GM19239 (cell line): ENCODE measurements around the gene CCDC169.
"Not testable (repeated sequence)": the region's sequence is repeated elsewhere in the genome, so short reads cannot be mapped to it uniquely, and the experiment has no call there.

Experiments used
- DNase-seq: peaks from one replicate; pipeline ENCODE4 v3.0.0; 2011; ENCODE audit warnings: low spot score; ENCODE audit not compliant: insufficient read length
- FAIRE-seq: peaks from 2 replicates; lab custom pipeline; 2011; peaks lifted over from hg19 to GRCh38; lab: Jason Lieb, UNC

The CCDC169 gene

DNA sequence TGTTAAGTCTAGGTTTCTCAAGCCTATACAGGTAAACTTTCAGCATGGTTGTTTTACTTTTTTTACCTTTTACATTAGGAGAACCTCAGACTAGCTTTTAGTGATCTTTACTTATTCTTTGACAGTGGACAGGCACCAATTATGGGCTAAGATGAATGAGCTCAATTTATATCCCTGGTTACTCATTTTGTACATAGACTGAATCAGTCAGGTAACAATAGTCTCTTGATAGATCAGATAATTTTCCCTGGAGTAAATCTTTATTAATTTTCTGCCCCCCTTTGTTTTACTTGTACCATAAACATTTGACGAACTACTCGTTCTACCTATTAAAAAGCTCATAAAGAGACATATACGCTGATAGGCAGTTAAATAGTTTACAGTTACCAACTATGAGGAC is 25.8 kb upstream of the CCDC169 start:
- no peak for FAIRE-seq
- DNase-seq: no peak

DNA sequence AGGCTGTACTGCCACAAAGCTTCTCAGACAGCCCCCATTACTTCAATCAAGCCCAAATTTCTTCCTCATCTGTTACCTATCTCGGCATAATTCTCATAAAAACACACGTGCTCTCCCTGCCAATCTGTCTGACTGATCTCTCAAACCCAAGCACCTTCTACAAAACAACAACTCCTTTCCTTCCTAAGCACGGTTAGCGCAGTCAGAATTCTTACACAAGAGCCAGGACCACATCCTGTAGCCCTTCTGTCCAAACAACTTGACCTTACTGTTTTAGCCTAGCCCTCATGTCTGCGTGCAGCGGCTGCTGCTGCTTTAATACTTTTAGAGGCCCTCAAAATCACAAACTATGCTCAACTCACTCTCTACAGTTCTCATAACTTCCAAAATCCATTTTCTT is 22.2 kb upstream of the CCDC169 start:
- not testable (repeated sequence) for DNase-seq, FAIRE-seq

DNA sequence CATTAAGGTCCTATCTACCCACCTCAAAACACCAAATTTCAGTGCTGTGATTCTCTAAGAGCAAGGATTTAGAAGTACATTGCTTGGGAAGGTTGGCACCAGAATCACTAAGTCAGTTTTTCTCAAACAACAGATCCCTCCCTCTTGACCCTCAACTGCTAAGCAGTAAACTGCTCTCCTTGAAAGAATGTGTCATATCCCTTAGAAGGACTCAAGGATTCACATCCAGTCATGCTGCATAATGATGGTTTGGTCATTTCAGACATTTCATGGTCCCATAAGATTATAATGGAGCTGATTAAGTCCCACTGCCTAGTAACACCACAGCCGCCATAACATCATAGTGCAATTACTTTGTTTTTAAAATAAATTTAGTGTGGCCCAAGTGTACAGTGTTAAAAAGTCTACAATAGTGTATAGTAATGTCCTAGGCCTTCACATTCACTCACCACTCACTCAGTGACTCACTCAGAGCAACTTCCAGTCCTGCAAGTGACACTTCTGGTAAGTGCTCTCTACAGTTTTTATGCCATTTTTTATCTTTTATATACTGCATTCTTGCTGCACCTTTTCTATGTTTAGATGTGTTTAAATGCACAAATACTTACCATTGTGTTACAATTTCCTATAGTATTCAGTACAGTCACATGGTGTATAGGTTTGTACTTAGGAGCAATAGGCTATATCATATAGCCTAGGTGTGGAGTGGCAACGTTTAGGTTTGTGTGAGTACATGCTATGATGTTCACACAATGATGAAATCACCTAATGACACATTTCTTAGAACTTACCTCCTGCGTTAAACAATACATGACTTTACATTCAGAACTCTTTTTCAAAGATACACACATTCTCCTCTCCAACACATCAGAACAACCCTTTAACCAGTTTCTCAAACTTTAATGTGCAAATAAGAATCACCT is 15.7 kb upstream of the CCDC169 start:
- DNase-seq (no peak), FAIRE-seq (no peak)

DNA sequence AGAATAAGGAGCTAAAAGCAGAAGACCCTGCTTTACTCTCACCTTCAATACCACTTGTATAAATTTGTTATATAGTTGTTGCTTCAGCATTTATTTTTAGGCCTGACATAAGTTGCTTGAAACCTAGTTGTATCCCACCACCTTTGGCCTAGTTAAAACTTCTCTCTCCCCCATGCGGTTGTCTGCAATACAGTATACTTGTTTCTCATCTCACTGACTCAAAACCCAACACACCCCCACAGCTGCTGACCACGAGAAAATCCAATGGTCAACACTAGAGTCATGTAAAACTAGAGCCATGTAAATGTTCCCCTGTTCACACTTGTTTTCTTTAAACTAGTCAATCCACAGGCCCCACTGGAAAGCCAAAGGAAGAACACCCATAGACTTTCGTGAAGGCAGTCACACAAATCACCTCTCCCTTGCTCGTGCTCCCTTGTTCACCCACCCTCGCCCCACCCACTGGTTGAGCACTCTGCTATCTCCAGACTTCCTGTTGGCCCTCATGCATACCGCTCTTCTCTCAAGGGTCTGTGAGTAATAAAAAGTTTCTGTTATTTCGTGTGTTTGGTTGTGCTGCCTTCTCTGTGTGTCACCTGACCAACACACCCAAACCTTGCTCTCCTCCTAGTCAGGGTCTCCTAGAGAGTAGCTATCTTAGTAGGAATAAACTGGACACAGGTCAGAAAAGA is 12.9 kb upstream of the CCDC169 start:
- DNase-seq (no peak), FAIRE-seq (no peak)

DNA sequence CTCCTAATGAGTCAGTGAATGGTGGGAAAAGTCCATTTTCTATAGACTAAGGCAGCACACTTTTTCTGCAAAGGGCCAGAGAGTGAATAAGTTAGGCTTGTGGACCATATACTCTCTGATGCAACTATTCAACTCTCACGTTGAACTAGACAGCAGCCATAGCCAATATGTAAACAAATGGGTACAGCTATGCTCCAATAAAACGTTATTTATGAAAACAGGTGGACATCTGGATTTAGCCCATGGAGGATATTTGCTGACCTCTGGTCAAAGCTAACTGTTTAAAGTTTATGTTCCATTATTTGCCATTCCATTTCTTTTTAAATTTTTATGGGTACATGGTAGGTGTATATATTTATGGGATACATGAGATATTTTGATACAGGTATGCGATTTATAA is 4.7 kb upstream of the CCDC169 start:
- no peak for FAIRE-seq
- no peak for DNase-seq

DNA sequence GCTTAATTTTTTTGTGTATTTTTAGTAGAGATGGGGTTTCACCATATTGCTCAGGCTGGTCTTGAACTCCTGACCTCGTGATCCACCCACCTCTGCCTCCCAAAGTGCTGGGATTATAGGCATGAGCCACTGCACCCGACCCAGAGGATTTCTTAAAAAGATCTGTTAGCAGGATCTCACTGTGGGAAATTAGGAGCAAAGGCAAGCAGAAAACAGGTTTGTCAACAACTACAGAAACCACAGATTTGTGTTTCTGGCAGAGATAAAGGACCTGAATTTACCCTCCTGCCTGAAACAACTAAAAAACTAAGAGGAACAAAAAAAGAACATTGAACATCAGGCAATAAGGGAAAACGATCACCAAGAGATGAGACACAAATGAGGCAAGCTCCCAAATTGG is 1.9 kb upstream of the CCDC169 start:
- not testable (repeated sequence) for FAIRE-seq, DNase-seq

DNA sequence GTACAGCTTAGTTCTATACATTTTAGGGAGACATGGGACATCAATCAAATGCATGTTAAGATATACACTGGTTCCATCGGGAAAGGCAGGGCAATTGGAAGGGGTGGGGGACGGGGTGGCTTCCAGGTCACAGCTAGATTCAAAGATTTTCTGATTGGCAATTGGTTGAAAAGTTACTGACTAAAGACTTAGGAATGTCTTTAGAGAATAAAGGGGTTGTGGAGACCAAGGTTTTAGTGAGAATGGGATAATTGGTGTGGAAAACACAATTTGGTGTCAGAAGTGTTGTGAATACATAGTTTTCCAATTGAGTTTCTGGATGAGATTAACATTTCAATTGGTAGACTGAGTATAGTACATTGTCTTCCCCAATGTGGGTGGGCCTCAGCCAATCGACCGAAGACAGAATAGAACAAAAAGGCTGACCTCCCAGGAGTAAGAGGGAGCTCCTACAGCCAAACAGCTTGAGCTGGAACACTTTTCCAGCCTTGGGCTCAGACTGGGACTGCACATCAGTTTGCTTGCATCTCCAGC is 988 bp upstream of the CCDC169 start:
- FAIRE-seq: no peak
- DNase-seq: no peak

DNA sequence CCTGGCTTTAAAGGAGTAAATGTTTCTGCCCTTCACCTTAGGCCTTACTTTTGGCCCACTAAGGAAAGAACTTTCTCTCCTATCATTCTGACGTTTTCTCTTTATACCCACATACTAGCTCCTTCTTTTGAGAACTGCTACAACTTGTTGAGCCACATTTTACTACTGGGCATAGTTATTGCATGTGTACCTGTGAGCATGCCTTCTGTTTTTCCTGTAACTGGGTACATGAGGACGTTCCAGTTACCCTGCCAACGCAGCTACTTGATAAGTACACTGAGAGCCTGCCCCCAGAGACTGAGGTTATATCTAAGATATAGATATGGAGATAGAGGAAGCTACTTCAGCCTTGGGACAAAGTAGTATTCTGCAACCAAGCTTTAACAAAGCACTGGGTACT is 3.5 kb downstream of the CCDC169 start:
- no peak for FAIRE-seq

DNA sequence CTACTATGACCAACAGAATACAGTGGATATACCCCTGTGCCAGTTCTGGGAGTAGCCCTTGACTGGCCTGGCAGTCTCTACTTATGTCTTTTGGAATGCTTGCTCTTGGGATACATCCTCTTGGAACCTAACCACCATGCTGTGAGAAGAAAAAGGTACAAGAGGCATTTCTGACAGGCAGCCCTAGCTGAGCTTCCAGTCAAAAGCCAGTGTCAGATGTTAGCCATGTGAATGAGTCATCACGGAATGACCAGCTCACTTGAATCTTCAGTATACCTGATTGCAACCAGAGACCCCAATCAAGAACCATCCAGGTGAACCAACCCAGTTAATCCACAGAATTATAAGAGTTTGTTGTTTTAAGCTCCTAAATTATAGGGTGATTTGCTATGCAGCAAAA is 4.1 kb downstream of the CCDC169 start:
- FAIRE-seq (no peak), DNase-seq (no peak)

More for the DNA sequence above, 3.5 kb downstream of the CCDC169 start:
- DNase-seq: no peak

DNA sequence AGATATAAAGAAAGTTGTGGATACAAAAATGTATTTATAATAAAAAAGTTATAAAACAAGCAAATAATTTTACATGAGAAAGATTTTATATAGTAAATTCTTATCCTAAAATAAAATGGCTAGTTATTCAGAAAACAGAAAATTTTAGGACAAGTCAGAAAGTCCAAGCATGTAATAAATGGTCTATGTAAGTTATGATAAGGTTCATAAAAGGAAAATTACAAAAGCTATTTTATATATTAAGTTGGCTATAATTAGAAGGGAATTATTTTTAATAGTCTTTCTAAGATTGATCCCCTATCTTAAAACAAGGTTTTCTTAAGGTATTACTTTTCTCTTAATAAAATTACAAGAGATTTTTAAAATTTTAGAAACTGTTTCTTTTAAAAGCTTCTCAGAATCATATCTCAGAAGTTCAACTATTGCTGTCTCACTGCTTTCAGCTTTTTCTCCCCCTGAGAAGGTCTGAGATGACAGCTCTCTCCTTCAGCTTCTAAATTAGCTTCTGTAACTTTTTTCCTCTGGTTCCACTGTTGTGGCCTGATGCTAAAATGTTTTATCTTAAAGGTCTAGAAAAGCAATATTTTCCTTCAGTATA is 8.7 kb downstream of the CCDC169 start:
- DNase-seq (no peak), FAIRE-seq (no peak)

DNA sequence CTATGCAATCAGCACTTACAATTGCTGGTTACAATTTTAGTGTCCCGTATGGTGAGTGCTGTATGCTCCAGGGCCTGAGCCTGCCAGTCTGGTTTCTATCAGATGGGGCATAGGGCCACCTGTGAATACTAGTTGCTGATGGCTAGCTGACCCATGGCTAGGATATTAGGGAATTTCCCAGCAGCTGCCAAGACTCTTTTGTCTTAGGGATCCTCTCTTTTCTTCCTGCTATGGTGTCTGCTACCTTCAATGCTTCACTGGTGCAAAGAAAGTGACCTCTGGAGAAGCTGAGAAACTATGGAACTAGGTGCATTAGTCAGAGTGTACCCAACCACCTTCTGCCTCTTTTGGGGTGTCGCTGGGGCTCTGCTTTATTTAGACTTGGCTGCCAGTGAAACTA is 11.6 kb downstream of the CCDC169 start:
- DNase-seq: no peak
- FAIRE-seq: no peak

DNA sequence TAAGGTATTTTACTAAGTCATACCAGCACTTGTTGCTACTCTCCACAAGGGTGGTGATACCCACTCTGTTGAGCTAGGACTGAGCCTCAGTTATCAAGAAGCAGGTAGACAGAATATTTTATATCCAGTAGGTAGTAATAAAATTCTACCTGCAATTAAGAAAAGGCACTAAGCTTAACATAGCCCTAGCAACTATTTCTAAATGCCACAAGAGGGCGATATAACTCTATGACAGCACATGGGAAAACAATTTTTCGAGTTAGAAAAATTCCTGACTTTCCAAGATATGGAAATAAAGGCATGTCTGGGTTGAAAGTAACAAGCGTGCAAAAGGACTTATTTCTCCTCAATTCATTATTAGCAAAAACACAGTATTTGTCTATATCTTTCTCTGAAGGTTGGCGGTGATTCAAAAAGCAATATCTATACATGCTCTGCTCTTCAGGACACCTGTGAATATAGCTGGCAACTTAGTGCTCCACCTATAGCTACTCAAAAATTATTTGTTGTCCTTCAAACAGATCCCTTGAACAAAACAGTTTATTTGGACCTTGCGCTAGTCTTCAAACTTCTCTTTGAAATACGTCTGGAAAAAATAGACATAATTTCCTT is 14.7 kb downstream of the CCDC169 start:
- DNase-seq: no peak
- FAIRE-seq: peak; percentile 23

DNA sequence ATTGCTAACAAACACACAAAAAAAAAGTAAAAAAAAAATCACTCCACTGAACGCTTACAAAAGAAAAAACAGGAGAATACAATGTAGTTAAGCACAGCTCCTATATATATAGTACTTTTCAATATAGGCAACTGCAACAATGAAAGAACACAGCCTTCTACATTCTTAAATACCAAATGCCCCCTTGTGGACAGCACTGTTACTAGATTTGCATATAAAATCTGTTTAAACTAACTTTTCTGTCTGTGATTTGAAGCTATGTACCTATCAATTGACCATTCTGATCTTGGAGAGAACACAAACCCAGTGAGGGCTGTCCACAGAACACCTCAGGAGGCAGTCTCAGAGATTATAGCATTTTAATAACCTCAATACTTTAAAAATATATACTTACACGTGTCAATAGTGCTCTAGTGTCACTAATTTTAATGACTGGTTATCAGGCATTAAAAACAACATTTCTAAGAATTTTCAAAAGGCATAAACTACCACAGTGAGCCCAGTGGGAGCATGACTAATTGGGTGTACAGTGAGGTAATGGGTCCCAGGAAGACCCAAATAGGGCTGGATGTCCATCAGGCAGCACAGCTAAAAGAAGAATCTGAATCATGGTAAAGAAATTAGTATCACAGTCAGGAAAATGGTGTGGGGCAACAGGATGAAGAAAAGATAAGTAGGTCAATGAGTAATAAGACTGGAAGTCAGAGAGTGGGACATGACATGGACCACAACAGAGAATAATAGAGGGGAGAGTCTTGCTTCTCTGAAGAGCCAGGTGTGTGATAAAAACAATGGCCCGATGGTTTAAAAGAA is 22.2 kb downstream of the CCDC169 start:
- DNase-seq (no peak), FAIRE-seq (no peak)

DNA sequence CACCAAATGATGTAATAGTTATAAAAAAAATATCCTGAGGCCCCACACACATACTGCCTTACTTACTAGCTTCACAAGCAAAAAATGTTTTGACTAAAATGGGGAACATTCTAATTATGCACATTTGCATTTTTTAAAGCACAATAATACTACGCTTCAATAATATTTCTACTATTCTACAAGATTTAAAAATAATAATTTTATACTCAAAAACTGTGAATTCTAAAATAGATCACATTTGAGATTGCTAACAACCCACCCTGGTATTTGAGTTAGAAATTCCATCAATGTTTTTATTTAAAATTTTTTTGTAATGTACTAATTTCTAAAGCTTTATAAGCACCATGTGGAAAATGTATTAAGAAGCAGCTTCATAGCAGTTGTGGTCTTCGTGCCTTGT is 24.2 kb downstream of the CCDC169 start:
- no peak for DNase-seq
- FAIRE-seq: no peak

DNA sequence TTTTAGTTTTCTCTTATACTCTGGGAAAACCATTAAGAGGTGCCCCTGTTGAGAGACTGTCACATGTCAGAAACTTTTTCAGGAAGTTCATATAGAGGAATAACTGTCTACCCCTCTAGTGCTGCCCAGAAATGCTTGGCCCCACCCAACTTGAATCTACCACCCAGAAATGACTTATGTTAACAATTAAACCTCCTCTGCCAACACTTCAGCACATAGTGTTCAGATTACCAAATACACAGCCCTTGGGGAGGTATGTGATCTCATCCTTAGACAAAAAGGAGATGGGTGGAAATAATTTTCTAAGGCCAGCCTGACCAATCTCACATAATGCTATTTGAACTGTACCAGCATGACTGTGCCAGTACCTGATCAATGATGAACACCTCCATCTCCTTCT is 35.6 kb downstream of the CCDC169 start:
- no peak for FAIRE-seq

DNA sequence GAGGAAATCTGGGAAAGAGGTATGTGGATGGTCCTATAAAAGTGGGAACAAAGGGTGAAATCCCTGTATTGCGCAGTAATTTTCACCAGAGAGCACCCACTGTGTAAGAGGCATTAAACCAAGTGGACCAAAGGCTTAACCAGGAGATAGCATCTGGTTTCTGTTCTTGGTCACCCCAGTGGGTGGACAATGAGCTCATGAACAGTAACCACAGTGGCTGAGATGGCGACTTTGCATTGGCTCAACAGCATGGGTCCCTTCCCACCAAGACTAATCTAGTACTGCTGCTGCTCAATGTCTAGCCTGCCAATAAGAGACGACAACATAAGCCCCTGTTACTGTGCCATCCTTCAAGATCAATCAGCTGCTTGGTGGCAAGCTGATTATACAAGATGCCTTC is 36.6 kb downstream of the CCDC169 start:
- DNase-seq (no peak), FAIRE-seq (no peak)

More for the DNA sequence above, 35.6 kb downstream of the CCDC169 start:
- no peak for DNase-seq

DNA sequence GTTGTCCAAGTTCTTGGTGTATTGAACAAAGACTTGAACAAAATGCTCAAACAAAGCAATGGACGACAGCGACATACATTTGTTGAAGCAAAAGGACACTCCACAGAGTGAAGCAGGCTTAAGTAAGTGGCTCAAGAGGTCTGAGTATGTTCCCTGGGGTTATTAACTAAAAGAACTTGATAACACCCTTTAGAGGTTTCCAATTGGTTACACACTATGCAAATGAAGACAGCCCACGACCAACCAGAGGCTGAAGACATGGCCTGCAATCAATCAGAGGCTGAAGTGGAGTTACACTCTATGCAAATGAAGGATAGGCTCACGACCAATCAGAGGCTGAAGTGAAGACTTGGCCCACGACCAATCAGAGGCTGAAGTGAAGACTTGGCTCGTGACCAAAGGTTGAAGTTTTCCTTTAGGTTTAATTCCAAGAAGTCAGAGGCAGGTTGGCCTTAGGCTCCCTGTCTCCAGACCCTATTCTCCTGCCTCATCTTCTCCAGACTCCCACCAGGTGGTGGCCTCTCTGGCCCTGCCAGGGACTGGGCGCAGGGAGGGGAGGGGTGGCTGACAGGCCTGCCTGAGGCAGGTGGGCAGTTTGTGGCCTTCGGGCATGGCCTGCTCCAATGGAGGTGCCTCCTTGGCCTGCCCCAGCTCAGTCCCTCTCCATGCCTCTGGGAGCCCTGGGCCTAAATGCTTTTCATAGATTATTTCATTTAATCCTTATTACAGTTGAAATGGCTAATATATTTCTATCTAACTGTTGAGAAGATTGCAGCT is 38.1 kb downstream of the CCDC169 start:
- no peak for DNase-seq
- no peak for FAIRE-seq

DNA sequence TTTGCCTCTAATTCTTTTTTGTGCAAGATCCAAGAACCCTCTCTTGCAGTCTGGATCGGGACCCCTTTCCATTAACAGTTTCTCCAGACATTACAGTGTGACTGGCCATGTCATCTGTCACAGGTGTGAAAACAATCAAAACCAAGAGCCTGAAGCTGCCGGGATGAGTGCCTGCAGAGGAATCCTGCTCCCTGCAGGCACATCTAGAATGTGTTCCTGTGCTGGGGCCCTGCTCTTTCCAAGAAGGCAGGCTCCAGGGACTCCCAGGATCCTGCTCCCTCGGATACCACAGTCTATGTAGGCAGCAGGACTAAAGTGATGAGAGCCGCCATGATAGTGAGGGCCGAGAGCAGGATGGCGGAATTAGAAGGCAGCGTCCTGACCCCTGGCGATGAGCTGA is 38.8 kb downstream of the CCDC169 start:
- FAIRE-seq: no peak

DNA sequence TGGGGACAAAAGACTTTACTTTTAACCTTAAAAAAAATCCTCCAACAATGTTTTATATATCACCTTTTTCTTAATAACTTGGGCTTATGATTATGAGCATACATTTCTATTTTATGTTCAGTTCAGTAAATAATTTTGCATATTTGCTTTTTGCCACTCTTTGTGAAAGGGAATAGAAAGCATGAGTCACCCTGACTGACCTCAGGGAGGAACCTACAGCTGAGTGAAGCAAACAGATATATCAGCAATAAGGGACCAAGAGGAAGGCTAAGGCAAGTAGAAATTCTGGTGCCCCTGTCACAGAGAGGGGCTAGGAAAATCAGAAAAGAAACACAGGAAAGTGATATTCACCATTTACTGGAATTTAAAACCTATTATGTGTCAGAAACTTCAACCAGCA is 46.1 kb downstream of the CCDC169 start:
- FAIRE-seq: no peak

More for the DNA sequence above, 38.8 kb downstream of the CCDC169 start:
- DNase-seq: no peak

More for the DNA sequence above, 46.1 kb downstream of the CCDC169 start:
- DNase-seq: no peak
